Measurements from ENCODE around the gene LUZP1.
A peak's percentile ranks its signal among the peaks of the same experiment; 100 is the strongest.
"Not testable (repeated sequence)": the region's sequence is repeated elsewhere in the genome, so short reads cannot be mapped to it uniquely, and the experiment has no call there.

The LUZP1 gene

GRCh38 chr1:23168445-23169194 is at the start of gene LUZP1:
LUZP1 (minus strand) TSS chr1:23168856.
- DNase-seq (ENCODE audit: low read depth) = peak; percentile 87

DNA sequence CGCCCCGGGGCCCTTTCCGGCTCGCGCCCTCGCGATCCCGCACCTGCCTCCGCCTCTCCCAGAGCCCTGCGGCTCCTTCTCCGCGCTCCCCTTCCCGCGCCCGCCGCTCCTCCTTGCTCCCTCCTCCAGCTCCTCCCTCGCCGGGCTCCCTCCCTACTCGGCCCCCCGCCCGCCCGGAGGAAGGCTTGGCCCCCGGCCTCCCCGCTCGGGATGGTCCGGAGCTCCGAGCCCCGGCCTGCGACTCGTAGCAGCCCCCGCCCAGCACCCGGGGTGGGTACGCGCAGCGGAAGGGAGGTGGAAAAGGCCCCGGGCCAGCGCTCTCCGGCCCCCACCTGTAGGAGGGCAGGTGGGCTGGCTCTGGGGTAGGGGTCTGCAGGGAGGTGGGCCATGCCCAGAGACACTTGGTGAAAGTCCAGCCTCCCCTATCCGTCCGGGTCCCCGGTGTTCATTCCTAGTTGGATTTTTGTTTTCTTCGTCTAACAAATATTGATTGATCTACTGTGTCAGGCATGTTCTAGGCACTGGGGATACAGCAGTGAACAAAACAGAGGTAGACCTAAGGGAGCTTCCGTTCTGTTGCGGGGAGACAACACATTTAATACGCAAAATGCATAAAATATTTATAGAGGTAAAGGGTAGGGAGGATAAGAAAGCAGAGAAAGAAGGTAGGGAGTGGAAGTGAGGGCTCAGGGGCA is 48.9 kb upstream of the LUZP1 start, which contains the start of gene HTR1D:
HTR1D (minus strand) TSS at position 82 of the 695 bp plus-strand sequence. CDS start 23,283 bp downstream, outside the sequence.
- DNase-seq (ENCODE audit: low read depth) = no peak

DNA sequence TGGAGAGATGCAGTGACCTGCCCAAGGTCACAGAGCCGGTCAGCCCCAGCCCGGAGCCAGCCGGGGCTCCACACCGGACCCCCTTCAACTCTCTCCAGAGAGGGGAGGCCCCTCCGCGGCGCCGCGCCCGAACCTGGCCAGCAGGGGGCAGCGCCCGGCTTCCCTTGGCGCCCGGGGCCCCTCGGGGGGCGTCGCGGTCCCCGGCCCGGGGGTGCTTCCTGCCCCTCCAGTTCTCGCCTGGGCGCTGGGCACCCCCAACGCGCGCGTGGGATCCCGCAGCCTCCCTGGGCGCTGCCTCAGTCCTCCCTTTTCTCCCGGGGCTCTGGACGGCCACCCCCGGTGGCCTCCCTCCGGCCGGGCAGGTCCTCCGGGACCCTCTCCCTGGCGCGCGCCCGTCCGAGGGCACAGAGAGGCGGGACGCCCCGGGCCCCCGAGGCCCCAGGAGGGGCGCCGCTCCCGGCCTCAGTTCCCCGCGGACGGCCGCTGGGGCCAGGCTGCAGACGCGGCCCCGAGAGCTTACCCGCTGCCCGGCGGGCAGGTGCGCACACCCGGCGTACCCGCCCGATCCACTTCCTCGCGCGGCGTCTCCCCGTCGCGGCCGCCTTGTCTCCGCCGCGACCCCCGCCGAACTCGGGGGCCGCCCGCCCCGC is 48.2 kb upstream of the LUZP1 start:
- DNase-seq (ENCODE audit: low read depth) = no peak

DNA sequence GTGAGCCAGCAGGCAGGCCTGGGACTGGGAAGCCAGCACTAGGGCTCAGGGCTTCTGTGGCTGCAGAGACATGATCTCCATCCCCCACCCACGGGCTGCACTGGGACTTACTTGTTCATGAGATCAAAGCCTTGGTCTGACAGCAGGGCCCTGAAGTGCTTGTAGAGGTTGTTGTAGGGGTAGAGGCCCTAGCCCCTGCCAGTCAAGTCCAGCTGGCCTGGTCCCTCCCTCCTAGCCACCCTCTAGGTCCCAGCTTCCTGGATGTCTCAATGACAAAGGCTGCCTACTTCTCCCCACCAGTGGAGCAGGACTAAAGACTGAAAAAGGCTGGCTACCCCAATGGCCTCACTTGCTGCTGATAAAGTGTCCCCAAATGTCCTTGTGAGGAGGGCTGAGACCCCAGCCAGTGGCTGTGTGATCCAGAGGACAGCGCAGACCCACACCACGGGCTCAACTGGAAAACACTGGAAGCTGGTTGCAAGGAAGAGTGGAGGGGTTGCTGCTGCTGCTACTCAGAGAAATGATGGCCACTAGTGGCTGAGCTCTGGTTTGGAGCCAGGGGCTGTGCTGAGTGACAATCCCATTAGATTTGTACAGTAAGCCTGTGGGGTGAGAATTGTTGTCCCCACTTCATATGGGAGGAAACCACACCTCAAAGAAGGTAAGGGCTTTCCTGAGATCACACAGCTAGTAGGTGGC is 47.2 kb upstream of the LUZP1 start:
- no peak for DNase-seq (ENCODE audit: low read depth)

DNA sequence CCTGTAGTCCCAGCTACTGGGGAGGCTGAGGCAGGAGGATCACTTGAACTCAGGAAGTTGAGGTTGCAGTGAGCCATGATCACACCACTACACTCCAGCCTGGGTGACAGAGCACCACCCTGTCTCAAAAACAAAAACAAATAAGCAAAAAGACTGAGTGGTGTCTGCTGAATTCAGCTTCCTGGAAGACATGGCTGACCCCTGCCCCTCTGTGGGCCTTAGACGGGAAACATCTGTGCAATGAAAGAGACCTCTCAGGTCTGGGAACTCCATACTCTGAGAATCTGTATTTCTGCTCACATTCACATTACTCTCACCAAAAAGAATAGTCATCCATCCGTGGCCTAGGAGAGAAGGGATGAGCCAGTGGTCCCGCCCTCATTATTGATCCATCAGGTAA is 46.6 kb upstream of the LUZP1 start:
- no peak for DNase-seq (ENCODE audit: low read depth)

GRCh38 chr1:23214640-23215039 is 46.0 kb upstream of the LUZP1 start:
- no peak for DNase-seq (ENCODE audit: low read depth)

DNA sequence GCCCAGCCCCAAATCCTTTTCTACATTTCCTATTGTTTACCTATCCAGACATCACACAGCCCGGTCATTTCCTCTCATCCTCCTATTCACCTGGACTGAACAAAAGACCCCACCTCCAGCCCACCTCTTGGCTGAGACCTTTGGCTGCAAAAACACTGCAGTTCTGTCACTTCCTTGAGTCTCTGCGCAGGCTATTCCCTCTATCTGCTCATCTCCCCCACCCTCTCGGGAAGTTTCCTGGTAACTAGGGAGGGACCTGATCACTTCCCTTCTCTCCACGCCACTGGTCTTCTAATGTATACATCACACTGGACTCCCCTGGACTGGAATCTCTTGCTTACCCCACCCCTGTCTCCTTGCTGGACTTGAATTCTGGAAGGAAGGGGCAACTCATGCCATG is 43.3 kb upstream of the LUZP1 start:
- DNase-seq (ENCODE audit: low read depth) = no peak

- no peak for DNase-seq (ENCODE audit: low read depth)
Measured at GRCh38 chr1:23210963-23211362, 42.3 kb upstream of the LUZP1 start.

DNA sequence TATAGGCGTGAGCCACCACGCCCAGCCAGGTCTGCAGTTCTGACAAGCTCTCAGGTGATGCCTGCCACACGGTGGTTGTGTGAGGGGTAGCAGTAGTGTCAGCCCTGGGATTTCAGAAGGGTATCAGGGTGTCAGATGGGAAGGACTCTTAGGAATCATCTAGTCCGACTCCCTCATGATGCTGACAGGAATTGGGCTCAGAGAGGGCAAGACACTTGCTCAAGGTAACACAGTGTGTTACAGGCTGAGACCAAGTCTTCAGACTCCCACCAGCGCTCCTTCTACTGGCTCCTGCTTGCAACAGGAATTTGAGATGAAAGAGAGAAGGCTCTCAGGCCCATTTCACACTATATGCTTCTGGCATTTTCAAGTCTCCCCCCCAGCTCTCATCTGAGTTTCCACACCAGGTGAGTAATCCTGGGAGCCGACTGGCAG is 41.7 kb upstream of the LUZP1 start:
- no peak for DNase-seq (ENCODE audit: low read depth)

- no peak for DNase-seq (ENCODE audit: low read depth)
Measured at GRCh38 chr1:23209770-23210169, 41.1 kb upstream of the LUZP1 start.

- DNase-seq (ENCODE audit: low read depth) = no peak
Measured at GRCh38 chr1:23208527-23208926, 39.9 kb upstream of the LUZP1 start.

- DNase-seq (ENCODE audit: low read depth) = not testable (repeated sequence)
Measured at GRCh38 chr1:23207733-23208132, 39.1 kb upstream of the LUZP1 start.

DNA sequence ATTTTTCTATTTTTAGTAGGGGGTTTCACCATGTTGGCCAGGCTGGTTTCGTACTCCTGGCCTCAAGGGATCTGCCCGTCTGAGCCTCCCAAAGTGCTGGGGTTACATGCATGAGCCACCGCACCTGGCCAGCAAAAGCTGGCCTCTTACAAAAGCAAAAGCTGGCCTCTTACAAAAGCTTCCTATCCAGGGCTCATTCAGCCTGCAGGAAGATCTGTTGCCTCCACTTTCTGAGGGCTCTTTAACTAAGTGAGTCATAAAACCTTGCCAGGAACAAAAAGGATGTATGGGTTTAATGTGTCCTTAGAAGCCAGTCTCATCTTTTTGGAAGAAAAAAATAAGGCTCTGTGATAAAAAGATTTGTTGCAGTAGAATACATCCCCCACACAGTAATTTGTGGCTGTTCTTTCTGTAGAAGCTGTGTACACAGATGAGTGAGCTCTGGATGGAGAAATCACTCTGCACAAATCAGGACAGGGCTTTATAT is 33.6 kb upstream of the LUZP1 start:
- DNase-seq (ENCODE audit: low read depth) = no peak

DNA sequence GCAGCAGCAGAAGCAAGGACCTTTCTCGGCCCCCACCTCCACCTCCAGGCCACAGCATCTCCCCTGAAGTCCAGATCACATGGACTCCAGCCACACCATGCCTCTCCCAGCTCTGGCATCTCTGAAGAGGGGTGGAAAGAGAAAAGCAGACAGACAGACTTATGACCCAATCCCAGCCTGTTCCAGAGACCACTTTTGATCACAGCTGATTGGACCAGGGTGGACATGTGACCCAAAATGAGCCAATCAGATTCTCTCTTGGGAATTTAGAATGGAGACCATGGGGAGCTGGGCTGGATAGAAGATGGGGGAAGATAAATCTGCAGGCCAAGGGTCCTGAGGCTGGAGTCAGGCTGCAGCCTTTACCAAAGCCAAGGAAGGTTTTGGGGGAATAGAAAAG is 32.2 kb upstream of the LUZP1 start:
- no peak for DNase-seq (ENCODE audit: low read depth)

DNA sequence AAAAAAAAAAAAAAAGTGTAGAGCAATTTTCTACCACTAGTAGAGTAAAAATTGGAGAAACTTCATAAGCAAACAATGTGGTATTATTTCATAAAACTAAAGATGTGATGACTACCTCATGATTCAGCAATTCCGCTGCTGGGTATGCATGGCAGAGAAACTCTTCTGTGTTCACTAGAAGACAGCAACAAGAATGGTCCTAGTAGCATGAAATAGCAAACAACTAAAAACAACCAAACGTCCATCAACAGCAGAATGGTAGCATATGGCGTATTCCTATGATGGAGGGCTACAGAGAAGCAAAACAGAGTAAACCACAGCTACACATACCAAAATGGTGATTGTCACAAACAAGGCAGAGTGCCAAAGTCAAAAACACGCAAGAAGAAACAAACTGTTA is 29.7 kb upstream of the LUZP1 start:
- no peak for DNase-seq (ENCODE audit: low read depth)

DNA sequence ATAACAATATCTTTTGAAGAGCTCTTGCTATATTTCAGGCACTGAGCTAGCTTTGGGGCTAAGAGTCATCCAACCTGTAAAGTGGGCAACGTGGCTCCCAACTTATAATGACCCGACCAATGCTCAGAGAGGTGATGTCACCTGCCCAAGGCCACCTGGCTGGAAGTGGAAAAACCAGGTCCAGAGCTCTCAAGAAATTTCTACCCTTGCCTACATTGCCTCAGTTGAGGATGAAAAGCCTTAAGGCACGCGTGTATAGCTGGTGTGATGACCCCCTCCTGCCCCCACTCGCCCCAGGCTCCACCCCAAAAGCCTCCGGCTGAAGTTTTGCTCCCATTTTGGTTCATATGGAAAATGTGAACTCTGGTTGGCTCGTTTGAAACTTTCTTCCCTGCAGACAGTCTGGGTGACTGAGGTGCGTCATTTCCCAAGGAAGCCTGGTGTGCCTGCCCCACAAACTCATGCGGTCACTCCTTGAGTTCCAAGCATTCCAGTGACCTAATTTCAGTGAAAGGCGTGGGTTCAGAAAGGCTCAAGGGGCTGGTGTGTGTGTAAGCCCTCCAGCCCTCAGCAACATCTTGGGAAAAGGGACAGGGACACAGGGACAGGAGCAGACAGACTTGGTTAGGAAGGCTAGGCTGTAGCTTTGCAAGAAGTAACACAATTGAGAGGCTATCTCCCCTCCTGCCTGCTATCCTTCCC is 28.1 kb upstream of the LUZP1 start:
- DNase-seq (ENCODE audit: low read depth) = no peak

DNA sequence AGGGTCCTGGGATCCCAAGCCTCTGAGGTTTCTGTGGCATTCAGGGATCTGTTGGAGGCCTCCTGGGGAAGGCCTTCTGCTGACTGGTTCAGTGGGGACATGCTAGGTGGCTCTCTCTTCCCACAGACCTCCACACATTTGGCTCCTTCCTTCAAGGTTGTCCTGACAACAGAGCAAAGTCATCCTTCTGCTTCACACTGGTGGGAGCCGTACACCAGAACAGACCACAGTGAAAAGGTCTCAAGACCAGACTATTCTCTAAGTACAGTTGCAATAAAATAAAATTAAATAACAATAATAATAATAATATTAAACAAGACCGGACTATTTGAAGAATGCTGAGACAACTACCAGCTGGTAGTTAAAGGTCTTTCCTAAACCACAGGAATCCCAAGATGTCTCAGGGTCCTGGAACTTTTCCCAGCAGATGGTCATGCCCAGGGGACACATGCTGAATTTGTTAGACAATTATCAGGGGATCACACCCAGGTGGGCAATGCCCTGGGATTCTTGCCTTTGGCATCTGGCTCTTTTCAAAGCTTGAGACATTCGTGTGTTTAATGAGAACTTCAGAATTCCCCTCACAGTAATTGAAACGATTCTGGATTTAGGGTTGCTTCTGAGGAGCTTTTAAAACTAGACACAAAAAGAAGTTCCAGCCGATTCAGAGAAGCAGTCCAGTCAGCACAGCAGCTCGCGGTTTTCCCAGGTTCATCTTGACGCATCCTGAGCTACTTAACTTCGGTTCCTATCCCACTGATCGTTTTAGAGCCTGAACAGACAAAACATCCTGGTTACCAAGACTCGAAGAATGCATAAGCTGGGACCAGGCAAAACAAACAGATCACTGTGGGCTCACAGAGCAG is 25.7 kb upstream of the LUZP1 start:
- DNase-seq (ENCODE audit: low read depth) = no peak

- no peak for DNase-seq (ENCODE audit: low read depth)
Measured at GRCh38 chr1:23193391-23194118, 24.9 kb upstream of the LUZP1 start.

DNA sequence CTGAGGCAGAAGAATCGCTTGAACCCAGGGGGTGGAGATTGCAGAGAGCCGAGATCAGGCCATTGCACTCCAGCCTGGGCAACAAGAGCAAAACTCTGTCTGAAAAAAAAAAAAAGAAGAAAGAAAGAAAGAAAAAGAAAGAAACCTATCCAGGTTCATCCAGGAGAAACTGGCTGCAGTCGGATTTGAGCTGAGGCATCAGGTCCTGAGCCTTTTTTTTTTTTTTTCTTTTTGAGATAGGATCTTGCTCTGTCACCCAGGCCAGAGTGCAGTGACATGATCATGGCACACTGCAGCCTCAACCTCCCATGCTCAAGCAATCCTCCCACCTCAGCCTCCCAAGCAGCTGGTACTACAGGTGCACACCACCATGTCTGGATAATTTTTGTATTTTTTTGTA is 22.5 kb upstream of the LUZP1 start:
- no peak for DNase-seq (ENCODE audit: low read depth)

GRCh38 chr1:23188936-23189452 is 20.3 kb upstream of the LUZP1 start:
- not testable (repeated sequence) for DNase-seq (ENCODE audit: low read depth)
